Astrocyte (in vitro differentiated cells and primary cell): ENCODE results near the gene GP5. TPM values are rescaled to one million over a fixed set of nuclear protein-coding genes. Genes with fewer than 3 reads are reported as not detected.

Experiments
- DNase-seq: peaks from one replicate; pipeline ENCODE4 v3.0.0-alpha.2; 2010; ENCODE audit warnings: low read depth
- FAIRE-seq: peaks from 2 replicates; lab custom pipeline; 2011; peaks lifted over from hg19 to GRCh38; lab: Jason Lieb, UNC
- H2AFZ ChIP-seq: 2 replicates; pipeline ENCODE4 v1.6.0; 2012; ENCODE audit warnings: low read depth, low read length, inconsistent platforms
- H3K27ac ChIP-seq: 2 replicates; pipeline ENCODE4 v1.5.1; 2011; ENCODE audit warnings: low read depth, low read length, inconsistent platforms
- H3K27me3 ChIP-seq: 2 replicates; pipeline ENCODE4 v1.6.0; 2011; ENCODE audit warnings: low read length, inconsistent platforms; ENCODE audit not compliant: insufficient read depth
- H3K36me3 ChIP-seq: 2 replicates; pipeline ENCODE4 v1.5.1; 2011; ENCODE audit warnings: low read length, inconsistent platforms; ENCODE audit not compliant: insufficient read depth
- H3K4me1 ChIP-seq: 2 replicates; pipeline ENCODE4 v1.5.1; 2011; ENCODE audit warnings: low read length, inconsistent platforms; ENCODE audit not compliant: insufficient read depth
- H3K4me2 ChIP-seq: 2 replicates; pipeline ENCODE4 v1.6.0; 2012; ENCODE audit warnings: low read length, inconsistent platforms
- H3K4me3 ChIP-seq: 2 replicates; pipeline ENCODE4 v1.5.1; 2011; ENCODE audit warnings: low read depth, mild to moderate bottlenecking, low read length, inconsistent platforms; ENCODE audit not compliant: insufficient read depth
- H3K79me2 ChIP-seq: 2 replicates; pipeline ENCODE4 v1.6.0; 2012; ENCODE audit warnings: mild to moderate bottlenecking, low read length, inconsistent platforms; ENCODE audit not compliant: insufficient read depth
- H3K9ac ChIP-seq: 2 replicates; pipeline ENCODE4 v1.6.0; 2012; ENCODE audit warnings: mild to moderate bottlenecking, low read length, inconsistent platforms
- H3K9me3 ChIP-seq: 2 replicates; pipeline ENCODE4 v1.5.1; 2012; ENCODE audit warnings: low read depth, mild to moderate bottlenecking, low read length, inconsistent platforms; ENCODE audit not compliant: insufficient read depth
- H4K20me1 ChIP-seq: 2 replicates; pipeline ENCODE4 v1.6.0; 2012; ENCODE audit warnings: low read length, inconsistent platforms; ENCODE audit not compliant: insufficient read depth
- H3K27ac Mint-ChIP-seq: one replicate; pipeline ENCODE4 v1.8.0; 2021; ENCODE audit warnings: mild to moderate bottlenecking, mixed read lengths; ENCODE audit not compliant: unreplicated experiment
- H3K27me3 Mint-ChIP-seq: one replicate; pipeline ENCODE4 v1.8.0; 2021; ENCODE audit warnings: low read depth, mixed read lengths; ENCODE audit not compliant: unreplicated experiment
- H3K36me3 Mint-ChIP-seq: one replicate; pipeline ENCODE4 v1.8.0; 2021; ENCODE audit warnings: low read depth, mixed read lengths; ENCODE audit not compliant: unreplicated experiment
- H3K4me1 Mint-ChIP-seq: one replicate; pipeline ENCODE4 v1.8.0; 2021; ENCODE audit warnings: low read depth, mixed read lengths; ENCODE audit not compliant: unreplicated experiment
- H3K4me3 Mint-ChIP-seq: one replicate; pipeline ENCODE4 v1.8.0; 2021; ENCODE audit warnings: mild to moderate bottlenecking, moderate library complexity, mixed read lengths; ENCODE audit not compliant: unreplicated experiment
- H3K9me3 Mint-ChIP-seq: one replicate; pipeline ENCODE4 v1.8.0; 2021; ENCODE audit warnings: mild to moderate bottlenecking, mixed read lengths; ENCODE audit not compliant: unreplicated experiment
- EZH2 ChIP-seq: IDR thresholded peaks from 2 replicates; pipeline ENCODE4 v1.6.1; 2012; ENCODE audit warnings: mild to moderate bottlenecking, low read length, inconsistent platforms; ENCODE audit not compliant: insufficient read depth
- total RNA-seq: library from RNA; stranded (reverse); gene quantifications from 2 replicates; pipeline ENCODE4 v1.2.1, GENCODE V29; 2021
- TF ChIP-seq, protein P1 (sequence below): IDR thresholded peaks from 2 replicates; pipeline ENCODE4 v1.5.1; 2011; ENCODE audit warnings: low read depth, mild to moderate bottlenecking, inconsistent platforms, low read length, moderate library complexity; ENCODE audit not compliant: insufficient read depth

GP5 gene
- total RNA-seq, 1 donor from 2014 or later, result not detected

DNA sequence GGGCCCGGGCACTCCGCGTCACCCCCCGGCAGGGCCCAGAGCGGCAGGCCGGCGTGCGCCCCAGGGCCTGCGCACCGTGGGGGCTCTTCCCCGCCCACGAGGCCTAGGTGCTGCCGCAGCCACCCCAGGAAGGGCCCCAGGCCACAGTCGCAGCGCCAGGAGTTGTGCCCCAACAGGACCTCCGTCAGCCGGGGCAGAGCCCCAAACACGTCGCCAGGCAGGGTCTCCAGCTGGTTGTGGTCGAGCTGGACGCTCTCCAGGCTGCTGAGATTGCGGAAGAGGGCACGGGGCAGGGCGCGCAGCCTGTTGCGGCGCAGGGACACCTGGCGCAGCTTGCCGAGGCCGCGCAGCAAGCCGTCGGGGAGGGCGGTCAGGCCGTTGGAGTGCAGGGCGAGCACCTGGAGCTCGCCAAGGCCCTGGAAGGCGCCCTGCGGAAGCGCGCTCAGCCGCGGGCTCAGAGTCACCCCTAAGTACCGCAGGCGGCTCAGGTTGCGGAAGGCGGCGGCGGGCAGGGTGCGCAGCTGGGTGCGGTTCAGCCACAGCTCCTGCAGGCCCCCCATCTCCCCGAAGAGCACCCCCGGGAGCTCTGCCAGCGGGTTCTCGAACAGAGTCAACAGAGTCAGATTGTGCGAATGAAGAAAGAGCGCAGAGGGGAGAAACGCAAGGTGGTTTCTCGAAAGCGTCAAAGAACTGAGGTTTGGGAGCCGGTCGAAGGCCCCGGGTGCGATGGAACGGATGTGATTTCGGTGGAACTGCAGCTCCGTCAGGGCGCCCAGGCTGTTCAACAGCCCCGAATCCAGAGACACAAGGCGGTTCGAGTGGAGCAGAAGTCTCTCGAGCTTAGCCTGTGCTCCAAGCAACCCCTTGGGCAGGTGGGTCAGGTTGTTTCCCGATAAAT is 2.0 kb downstream of the GP5 start:
- Histone ChIP-seq H2AFZ (peak overlapping the region; percentile 69), H3K36me3 (no peaks in the 10 kb centered on the region), H3K4me3 (peak overlapping the region; percentile 35), H3K4me1 (peaks cover 12% of the 10 kb centered on the region), H3K9me3 (no peaks in the 10 kb centered on the region), H3K27ac (no peak overlapping the region), H4K20me1 (no peaks in the 10 kb centered on the region), H3K4me2 (peak overlapping the region; percentile 77), H3K79me2 (no peaks in the 10 kb centered on the region), H3K9ac (no peak overlapping the region), H3K27me3 (peaks cover 33% of the 10 kb centered on the region)
- TF ChIP-seq, protein P1, sequence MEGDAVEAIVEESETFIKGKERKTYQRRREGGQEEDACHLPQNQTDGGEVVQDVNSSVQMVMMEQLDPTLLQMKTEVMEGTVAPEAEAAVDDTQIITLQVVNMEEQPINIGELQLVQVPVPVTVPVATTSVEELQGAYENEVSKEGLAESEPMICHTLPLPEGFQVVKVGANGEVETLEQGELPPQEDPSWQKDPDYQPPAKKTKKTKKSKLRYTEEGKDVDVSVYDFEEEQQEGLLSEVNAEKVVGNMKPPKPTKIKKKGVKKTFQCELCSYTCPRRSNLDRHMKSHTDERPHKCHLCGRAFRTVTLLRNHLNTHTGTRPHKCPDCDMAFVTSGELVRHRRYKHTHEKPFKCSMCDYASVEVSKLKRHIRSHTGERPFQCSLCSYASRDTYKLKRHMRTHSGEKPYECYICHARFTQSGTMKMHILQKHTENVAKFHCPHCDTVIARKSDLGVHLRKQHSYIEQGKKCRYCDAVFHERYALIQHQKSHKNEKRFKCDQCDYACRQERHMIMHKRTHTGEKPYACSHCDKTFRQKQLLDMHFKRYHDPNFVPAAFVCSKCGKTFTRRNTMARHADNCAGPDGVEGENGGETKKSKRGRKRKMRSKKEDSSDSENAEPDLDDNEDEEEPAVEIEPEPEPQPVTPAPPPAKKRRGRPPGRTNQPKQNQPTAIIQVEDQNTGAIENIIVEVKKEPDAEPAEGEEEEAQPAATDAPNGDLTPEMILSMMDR, result no peak
- TF ChIP-seq EZH2, result no peak
- Mint-ChIP-seq H3K27ac (no peak overlapping the region), H3K36me3 (peaks cover 2% of the 10 kb centered on the region), H3K4me3 (no peak overlapping the region), H3K4me1 (peaks cover 2% of the 10 kb centered on the region), H3K9me3 (peaks cover 3% of the 10 kb centered on the region), H3K27me3 (peaks cover 33% of the 10 kb centered on the region)
- DNase-seq, result peak; percentile 27
- FAIRE-seq, result no peak

DNA sequence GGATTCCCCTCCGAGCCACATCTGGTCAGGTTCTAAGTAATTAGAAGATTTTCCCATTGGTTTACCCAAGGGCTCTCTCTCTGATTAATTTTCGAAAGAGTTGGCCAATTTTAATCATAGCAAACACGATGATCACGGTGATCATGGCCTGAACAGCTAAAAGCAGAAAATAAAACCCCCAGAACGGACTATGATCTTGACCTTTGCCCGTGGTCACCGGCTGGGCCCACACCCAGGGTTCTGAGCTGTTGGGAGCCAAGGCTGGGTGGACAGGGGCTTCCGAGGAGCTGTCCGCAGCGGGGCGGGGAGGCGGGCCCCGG is 2.6 kb downstream of the GP5 start:
- TF ChIP-seq, protein P1, result no peak
- TF ChIP-seq EZH2, result peak; percentile 20
- peaks cover 33% of the 10 kb centered on the region for H3K27me3 ChIP-seq
- no peak overlapping the region for H3K4me3 Mint-ChIP-seq

More for the DNA sequence above, 2.6 kb downstream of the GP5 start:
- Mint-ChIP-seq H3K27me3 (peaks cover 33% of the 10 kb centered on the region), H3K36me3 (peaks cover 2% of the 10 kb centered on the region), H3K4me1 (no peaks in the 10 kb centered on the region), H3K9me3 (peaks cover 3% of the 10 kb centered on the region), H3K27ac (no peak overlapping the region)
- Histone ChIP-seq H3K4me1 (peaks cover 12% of the 10 kb centered on the region), H3K36me3 (no peaks in the 10 kb centered on the region), H3K4me2 (peak overlapping the region; percentile 77), H2AFZ (no peak overlapping the region), H4K20me1 (no peaks in the 10 kb centered on the region), H3K9me3 (no peaks in the 10 kb centered on the region), H3K27ac (no peak overlapping the region), H3K4me3 (no peak overlapping the region), H3K9ac (no peak overlapping the region), H3K79me2 (no peaks in the 10 kb centered on the region)
- no peak for DNase-seq
- FAIRE-seq, result no peak
